ENCODE measurements around the gene MRPS14.
"Not testable (repeated sequence)": the region's sequence is repeated elsewhere in the genome, so short reads cannot be mapped to it uniquely, and the experiment has no call there.

The MRPS14 gene

DNA sequence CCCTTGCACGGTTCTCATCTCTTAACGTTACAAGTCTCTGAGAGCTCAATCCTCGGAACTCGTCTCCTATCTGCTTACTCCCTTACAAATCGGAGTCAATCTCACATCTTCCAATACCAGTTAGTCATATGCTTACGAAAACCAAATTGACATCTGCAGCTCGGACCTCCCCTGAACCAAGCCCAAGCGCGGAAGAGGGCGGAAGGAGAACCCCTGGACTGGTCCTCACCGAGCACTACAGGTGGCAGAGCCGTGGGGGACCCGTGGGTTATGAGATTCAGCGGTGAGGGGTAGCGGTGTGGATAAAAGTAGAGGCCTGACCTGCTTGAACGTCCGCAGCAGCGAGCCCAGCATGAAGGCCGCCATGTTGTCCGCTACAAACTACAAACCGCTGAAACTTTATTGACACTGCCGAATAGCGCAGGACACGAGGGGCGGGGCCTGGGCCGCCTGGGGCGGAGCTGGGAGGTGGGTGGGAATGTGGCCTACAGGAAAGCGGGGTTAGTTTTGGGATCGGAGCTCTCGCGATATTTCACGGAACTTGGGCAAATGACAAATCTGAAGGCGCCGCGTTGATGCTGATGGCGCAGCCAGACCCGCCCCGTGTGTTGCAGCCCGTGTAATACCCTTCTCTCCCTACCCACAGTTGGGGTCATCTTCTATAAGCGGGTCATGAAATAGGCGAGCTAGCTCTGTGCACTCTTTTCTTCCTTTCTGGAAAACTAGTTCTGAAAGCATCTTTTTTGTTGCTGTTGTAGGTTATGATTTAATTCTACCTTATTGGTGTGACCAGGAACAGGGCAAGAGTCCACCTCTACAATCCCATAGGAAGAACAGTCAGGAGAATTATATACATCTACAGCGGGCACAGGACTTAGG lies at the start of gene MRPS14:
Gene MRPS14 (minus strand): TSS at position 383 of the 879 bp plus-strand sequence. CDS start 17 bp downstream, at position 366.
- DNase-seq (ENCODE audit: low read depth, low spot score) = peak; percentile 98

DNA sequence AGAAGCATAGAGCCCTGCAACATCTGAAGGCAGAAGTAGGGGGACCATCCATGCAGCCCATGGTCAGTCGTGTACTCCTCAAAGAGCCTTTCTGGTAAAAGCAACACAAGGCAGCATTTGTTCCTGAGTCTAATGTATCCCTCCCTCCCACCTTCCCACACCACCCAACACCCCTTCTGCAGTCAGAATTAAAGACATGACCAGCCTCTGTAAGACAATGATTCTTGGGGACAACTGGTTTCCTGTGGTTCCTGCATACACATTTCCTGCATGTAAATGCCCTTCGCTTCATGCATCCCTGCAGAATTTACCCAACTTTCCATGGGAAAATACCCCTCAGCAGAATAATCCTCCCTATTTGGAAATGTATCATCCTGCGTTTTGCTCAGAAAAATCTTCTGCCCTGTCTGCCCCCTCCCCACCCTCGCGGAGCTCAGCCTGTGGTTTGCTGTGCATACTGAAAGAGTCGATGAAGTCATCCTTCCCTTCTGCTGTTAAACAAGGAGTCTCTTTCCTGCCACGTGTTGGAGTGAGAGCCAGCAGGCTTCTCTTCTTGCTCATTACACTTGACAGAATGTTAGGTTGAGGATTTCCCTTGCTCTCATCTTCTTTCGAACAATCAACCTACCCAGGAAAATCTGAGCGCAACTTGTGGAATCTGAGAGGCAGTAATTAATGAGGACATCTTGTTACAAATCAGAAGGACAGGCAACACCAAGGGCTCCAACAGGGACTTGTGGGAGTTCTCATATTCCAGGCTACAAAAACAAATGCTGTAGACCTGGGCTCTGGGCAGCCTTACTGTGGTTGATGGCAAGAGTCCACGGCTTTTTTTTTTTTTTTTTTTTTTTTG lies 49.1 kb upstream of the MRPS14 start:
- DNase-seq (ENCODE audit: low read depth, low spot score) = no peak

GRCh38 chr1:175071276-175071943 lies 48.2 kb upstream of the MRPS14 start:
- no peak for DNase-seq (ENCODE audit: low read depth, low spot score)

GRCh38 chr1:175070818-175071217 lies 47.6 kb upstream of the MRPS14 start:
- no peak for DNase-seq (ENCODE audit: low read depth, low spot score)

DNA sequence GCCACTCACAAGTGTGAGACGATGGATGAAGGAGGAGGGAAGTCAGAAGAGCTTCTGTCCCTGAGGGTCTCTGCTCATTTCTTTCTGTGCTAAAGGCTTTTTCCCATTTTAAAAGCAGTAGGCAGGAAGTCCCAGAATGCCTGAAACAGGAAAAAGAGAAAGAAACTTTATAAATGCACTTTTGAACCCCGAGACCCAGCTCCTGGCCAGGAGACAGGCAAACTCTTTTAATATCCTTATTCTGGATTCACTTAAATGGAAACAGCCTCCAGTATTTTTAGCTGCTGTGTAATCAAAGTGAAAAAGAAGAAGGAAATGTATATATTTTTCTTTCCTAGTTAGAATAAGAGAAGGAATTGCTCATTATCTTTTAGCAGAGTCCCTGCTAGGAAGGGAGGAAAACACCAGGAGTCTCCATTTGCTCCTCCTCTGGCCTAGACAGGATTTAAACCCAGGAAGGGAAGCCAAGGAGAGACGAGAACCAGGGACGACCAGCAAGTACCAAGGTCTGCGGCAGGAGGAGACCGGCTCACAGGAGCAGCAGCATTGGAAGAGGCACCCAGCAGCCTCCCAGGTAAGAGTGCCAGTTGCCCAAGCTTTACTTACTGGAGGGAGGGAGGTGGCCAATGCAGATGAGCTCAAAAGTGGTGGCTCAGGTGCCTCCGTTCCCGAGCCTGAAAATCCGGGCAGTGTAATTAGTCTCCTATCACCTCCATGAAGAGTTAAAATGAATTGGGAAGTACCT lies 44.3 kb upstream of the MRPS14 start, which contains the start of gene TNN:
Gene TNN (plus strand): TSS at position 472 of the 745 bp plus-strand sequence. CDS start 9,586 bp downstream, outside the sequence.
- no peak for DNase-seq (ENCODE audit: low read depth, low spot score)

DNA sequence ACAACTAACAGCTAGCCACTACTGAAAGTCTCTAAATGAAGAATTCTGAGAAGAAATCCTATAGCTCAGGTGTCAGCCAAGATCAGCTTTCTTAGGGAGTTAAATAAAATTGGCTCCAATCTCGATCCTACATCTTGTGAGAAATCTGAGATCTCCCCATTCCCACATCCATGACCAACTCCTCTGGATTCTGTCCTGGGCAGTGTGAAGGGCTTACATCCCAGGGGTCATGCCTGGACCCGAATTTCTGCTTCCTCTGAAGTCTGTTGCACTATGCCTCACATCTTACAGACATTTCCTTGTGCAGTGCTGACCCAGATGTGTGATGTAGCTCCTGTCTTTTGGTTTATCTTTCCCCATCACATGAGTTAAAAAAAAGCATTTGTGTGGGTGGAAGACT lies 39.6 kb upstream of the MRPS14 start:
- no peak for DNase-seq (ENCODE audit: low read depth, low spot score)

DNA sequence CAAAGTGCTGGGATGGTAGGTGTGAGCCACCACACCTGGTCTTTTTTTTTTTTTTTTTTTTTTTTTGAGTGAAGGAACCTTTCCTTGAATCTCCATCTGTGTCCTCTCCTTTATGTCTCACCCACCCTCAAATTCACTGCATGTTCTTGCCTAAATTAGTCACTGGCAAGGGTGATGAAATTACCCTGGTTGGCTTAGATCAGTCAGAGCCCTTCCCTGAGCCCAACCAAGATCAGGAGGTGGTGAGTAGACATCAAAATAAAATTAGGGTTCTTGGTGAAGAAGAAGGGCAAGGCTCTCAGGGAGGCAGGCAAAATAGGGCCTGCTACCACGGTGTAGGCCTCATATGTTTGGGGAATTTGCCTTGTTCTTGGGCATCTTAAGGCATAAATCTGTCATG lies 39.1 kb upstream of the MRPS14 start:
- DNase-seq (ENCODE audit: low read depth, low spot score) = no peak

DNA sequence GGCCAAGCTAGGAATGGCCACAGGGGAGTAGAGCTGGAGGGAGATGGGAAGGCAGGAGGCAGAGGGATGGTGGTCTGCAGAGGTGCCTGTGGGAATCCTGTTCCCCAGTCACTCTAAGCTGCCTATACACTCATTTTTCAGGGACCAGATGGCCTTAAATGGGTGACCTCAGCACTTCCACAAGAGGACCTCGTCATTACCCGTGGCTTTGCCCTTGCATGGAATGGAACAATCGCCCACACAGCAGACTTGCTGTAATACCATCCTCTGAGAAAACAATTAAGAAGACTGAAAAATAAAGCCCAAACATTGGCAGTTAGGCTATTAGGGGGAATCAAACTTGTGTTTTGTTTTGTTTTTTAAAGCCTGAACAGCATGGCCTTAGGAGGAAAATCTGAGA lies 31.5 kb upstream of the MRPS14 start:
- DNase-seq (ENCODE audit: low read depth, low spot score) = no peak

DNA sequence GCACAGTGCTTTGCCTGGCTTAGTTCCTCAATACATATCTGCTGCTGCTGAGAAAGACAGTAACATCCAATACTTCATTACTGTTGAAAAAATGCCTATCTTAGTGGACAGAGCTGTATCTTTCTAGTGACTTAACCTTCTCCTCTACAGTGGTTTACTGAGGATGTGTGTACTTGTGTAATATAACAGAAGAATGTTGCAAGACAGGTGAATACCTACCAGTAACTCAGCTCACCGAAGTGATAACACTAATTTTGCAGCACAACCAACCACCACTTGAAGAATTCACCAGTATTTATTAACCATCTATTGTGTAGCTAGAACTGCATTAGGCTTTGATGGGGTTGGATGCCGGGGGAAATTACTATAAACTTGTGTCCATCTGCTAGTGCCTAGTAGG lies 27.8 kb upstream of the MRPS14 start:
- no peak for DNase-seq (ENCODE audit: low read depth, low spot score)

- DNase-seq (ENCODE audit: low read depth, low spot score) = no peak
Measured at GRCh38 chr1:175045519-175045918, 22.3 kb upstream of the MRPS14 start.

- DNase-seq (ENCODE audit: low read depth, low spot score) = no peak
Measured at GRCh38 chr1:175045097-175045496, 21.9 kb upstream of the MRPS14 start.

- DNase-seq (ENCODE audit: low read depth, low spot score) = not testable (repeated sequence)
Measured at GRCh38 chr1:175044591-175044990, 21.4 kb upstream of the MRPS14 start.

DNA sequence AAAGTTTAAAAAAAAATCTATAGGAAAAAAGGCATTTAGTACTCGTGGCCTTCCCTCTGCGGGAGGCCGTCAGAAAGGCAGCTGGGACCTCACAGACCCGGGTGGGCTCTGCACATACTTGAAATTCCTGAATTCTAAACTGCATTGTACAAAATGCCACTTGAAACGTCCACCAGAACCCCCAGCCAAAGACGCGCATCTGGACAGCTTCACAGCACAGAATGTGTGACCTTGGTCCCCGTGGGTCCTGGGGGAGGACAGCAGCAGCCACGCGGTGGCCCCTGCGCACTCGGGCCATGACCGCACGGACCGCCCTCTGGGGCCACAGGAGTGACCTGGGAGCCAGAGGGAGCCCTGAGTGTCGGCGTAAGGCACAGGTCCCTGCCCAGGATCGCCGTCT lies 20.6 kb upstream of the MRPS14 start:
- DNase-seq (ENCODE audit: low read depth, low spot score) = no peak

GRCh38 chr1:175042650-175043049 lies 19.4 kb upstream of the MRPS14 start:
- DNase-seq (ENCODE audit: low read depth, low spot score) = no peak

DNA sequence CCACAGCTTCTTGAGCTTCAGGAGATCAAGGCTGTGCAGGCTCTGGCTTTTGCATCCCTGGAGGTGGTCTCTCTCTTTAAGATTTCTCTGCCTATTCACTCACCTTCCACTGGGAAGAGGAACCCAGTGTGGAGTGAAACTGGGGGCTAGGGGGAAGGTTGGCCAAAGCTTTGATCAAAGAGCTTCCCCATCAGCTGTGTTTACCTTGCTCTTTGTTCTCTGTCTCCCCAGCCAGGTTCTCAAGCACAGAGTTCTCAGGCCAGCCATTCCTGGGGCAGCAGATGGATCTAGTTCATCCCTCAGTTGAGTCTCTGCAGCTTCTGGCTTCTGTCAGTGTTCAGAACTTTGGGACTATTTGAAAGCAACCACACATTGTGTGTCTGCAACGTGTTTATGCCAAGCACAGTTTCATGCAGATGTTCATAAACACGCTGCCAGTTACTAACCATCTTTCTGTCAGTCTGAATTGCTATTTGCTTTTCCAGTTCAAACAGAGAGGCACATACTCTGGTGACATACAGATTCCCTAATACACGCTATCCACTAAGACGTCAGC lies 17.2 kb upstream of the MRPS14 start:
- no peak for DNase-seq (ENCODE audit: low read depth, low spot score)

GRCh38 chr1:175037416-175037815 lies 14.2 kb upstream of the MRPS14 start:
- no peak for DNase-seq (ENCODE audit: low read depth, low spot score)

DNA sequence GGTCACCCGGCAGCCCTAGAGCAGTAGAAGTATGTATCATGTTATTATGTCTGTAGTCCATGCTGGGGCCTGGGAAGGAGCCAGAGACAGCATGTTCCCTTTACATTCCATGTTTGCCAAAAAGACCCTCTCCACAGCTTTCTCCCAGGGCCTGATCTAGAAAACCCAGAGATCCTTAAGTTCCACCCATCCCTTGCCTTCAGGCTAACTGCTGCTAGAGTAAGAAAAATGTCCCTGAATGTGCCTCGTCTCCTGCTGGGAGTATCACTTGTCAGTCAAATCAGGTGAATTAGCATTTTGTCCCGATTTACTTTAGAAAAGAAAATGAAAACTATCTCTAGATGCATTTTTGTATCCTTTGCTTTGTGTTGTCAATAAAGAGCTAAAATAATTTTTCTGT lies 13.3 kb upstream of the MRPS14 start:
- DNase-seq (ENCODE audit: low read depth, low spot score) = no peak

- DNase-seq (ENCODE audit: low read depth, low spot score) = no peak
Measured at GRCh38 chr1:175035865-175036264, 12.6 kb upstream of the MRPS14 start.

DNA sequence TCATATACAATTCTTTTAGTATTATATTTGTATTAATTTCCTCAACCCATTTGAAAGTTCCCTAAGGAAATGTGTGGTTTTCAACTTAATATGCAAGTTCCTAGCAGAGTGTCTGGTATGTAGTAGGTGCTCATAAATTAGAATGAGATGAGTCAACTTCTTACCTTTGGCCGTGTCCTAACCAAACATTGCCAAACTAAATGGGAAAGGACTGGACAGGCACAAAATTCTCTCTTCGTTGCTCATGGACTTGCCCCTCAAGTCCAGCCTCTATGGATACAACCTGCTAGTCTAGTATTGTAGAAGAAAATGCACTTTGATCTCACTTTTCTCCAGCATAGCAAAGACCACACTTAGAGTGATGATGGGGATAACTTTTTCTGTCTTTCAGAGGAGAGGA lies 11.6 kb upstream of the MRPS14 start:
- no peak for DNase-seq (ENCODE audit: low read depth, low spot score)

GRCh38 chr1:175033953-175034352 lies 10.7 kb upstream of the MRPS14 start:
- no peak for DNase-seq (ENCODE audit: low read depth, low spot score)

DNA sequence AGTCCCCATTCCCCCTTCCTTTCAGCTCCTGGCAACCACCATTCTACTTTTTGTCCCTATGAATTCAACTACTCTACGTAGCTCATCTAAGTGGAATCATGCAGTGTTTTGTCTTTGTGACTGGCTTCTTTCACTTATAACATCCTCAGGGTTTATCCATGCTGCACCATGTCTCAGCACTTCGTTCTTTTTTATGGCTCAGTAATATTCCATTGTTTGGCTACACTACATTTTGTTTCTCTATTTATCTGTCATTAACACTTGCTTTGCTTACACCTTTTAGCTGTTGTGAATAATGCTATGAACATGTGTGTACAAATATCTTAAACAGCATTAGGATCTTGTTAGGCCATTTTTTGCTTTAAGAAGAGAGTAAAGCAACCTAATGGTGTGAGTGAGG lies 1.5 kb upstream of the MRPS14 start:
- no peak for DNase-seq (ENCODE audit: low read depth, low spot score)

All from activated naive CD8-positive, alpha-beta T cell treated with anti-CD3 and anti-CD28 coated beads, Interleukin-2, amount 50 U/mL, for 16 hours (primary cell).